ENCODE measurements around the gene LRFN2.

LRFN2 gene

DNA sequence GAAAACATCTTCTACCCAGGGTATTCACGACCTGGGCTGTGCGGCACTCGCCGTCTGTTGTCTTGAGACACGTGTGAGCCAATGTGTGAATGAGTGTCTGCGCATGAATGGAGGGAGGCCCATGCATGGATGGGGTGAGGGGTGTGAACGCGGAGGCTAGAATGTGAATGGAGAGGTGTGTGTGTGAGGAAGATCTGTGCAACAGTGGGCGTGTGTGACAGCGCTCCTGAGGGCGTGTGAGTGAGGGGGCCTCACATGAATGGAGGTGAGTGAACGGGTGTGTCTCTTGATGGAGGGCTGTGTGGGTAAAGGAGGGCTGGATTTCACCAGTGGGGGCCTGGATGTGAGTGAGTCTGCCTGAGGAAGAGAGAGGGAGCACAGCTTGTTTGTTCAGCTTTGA lies 146.0 kb downstream of the LRFN2 start:
- in situ Hi-C loops (cut with HindIII; ENCODE audit: low sequenced_read_pairs): no loop called here
- no peak overlapping the region for H3K4me3 ChIP-seq (ENCODE audit: low read depth, low read length)
- DNase-seq (ENCODE audit: low read depth, low spot score): no peak
- TF ChIP-seq, protein P1, sequence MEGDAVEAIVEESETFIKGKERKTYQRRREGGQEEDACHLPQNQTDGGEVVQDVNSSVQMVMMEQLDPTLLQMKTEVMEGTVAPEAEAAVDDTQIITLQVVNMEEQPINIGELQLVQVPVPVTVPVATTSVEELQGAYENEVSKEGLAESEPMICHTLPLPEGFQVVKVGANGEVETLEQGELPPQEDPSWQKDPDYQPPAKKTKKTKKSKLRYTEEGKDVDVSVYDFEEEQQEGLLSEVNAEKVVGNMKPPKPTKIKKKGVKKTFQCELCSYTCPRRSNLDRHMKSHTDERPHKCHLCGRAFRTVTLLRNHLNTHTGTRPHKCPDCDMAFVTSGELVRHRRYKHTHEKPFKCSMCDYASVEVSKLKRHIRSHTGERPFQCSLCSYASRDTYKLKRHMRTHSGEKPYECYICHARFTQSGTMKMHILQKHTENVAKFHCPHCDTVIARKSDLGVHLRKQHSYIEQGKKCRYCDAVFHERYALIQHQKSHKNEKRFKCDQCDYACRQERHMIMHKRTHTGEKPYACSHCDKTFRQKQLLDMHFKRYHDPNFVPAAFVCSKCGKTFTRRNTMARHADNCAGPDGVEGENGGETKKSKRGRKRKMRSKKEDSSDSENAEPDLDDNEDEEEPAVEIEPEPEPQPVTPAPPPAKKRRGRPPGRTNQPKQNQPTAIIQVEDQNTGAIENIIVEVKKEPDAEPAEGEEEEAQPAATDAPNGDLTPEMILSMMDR (IDR thresholded peaks at IDR 0.05; ENCODE audit: low read depth, low read length): no peak

DNA sequence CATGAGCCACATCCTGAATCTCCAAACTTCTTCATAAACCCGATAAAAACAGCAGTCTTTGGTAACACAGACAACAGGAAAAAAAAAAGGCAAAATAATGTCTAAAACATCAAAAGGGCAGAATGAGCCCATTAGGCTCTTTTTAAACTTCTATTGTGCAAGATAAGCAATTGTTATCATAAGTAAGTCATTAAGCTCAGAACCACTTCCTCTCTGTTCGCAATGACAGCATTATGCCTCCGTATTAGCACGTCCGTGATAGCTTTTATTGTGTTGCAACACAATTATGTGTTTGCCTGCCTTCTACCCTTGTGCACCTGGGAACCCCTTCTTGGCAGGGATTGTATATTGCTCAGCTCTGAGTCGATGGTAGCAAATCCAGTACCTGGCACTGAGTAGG lies 147.1 kb downstream of the LRFN2 start:
- no peak overlapping the region for H3K4me3 ChIP-seq (ENCODE audit: low read depth, low read length)
- TF ChIP-seq, protein P1 (IDR thresholded peaks at IDR 0.05; ENCODE audit: low read depth, low read length): no peak
- DNase-seq (ENCODE audit: low read depth, low spot score): no peak
- in situ Hi-C loops (cut with HindIII; ENCODE audit: low sequenced_read_pairs): no loop called here

DNA sequence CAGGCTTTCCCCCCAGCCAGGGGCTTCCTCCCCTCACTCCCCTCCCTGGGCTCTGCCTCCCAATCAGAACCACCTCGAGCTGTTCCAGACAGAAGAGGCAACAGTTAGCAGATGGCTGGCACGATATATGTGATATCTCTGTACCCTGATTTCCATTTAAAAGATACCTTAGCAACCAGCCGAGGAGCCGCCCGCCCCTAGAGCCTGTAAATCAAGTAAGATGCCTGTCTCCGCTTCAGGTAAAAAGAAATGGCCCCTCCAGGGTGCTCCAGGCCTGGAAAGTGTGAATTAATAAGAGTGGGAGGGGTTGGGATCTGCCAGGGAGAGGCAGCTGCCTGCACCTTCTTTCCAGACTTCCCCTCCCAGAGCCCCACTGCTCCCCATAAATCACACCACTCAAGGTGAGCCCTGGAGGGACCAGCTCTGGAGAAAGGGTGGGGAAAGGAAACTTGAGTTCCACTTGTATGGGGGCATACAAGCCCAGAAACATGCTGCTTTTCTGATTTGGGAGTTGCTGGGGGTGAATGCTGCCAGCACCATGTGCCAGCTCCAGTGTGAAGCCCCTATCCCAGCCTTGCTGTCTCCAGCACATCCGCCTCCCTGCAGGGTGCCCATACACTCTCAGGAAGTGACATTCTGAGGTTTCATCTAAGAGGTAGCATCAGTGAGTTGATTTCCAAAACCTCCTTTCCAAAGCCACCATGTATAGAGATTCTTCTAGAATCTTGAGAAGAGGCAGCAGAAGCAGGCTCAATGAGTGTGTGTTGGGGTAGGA lies 148.0 kb downstream of the LRFN2 start:
- in situ Hi-C loops (cut with HindIII; ENCODE audit: low sequenced_read_pairs): no loop called here
- no peak overlapping the region for H3K4me3 ChIP-seq (ENCODE audit: low read depth, low read length)
- TF ChIP-seq, protein P1 (IDR thresholded peaks at IDR 0.05; ENCODE audit: low read depth, low read length): no peak
- DNase-seq (ENCODE audit: low read depth, low spot score): no peak

DNA sequence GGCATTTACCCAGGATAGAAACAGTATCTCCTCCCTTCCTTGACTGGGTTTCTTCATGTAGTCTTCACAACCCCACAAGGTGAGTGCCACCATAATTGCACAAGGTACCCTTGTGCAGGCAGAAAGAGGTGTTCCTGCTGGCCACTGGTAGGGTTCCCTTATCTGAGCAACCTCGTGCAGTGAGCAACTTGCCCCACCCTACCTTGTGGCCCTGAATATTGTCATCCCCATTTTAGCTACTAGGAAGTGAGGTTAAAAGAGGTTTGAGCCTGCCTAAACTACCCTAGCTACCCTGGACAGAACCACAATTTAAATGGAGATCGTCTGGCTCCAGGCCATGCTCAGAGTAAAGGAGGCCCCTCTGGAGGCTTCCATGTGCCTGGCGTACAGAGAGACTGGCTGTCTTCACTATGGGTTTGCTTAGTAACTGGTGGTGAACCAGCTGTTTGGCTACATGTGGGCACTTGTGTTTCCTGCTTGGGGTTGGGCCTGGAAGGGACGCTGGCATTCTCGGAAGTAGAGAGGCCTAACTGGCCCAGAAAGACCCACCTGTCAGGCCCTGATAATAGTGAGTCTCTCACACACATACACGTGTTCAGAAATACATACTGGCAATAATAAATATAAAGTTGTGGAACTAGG lies 148.8 kb downstream of the LRFN2 start:
- in situ Hi-C loops (cut with HindIII; ENCODE audit: low sequenced_read_pairs): no loop called here
- no peak for DNase-seq (ENCODE audit: low read depth, low spot score)
- TF ChIP-seq, protein P1 (IDR thresholded peaks at IDR 0.05; ENCODE audit: low read depth, low read length): no peak
- no peak overlapping the region for H3K4me3 ChIP-seq (ENCODE audit: low read depth, low read length)

DNA sequence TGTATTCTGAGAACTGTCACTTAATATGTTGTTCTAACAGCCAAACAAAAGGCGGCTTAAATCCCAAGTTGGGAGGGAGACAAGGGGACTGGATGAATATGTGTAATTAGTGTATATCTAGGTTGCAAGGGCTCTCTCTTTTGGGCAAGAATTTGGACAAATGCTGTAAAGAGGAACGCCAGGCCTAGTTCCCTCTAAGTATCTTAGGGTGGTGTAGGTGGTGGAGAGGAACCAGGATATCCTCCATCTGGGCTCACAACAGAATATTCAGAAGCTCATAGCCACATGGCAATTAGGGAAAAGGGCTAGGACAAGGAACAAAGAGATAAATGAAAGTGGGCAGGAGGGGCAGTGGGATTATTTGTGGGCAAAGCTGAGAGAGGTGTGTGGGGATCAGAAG lies 149.5 kb downstream of the LRFN2 start:
- no peak overlapping the region for H3K4me3 ChIP-seq (ENCODE audit: low read depth, low read length)
- in situ Hi-C loops (cut with HindIII; ENCODE audit: low sequenced_read_pairs): no loop called here
- DNase-seq (ENCODE audit: low read depth, low spot score): no peak
- TF ChIP-seq, protein P1 (IDR thresholded peaks at IDR 0.05; ENCODE audit: low read depth, low read length): no peak

DNA sequence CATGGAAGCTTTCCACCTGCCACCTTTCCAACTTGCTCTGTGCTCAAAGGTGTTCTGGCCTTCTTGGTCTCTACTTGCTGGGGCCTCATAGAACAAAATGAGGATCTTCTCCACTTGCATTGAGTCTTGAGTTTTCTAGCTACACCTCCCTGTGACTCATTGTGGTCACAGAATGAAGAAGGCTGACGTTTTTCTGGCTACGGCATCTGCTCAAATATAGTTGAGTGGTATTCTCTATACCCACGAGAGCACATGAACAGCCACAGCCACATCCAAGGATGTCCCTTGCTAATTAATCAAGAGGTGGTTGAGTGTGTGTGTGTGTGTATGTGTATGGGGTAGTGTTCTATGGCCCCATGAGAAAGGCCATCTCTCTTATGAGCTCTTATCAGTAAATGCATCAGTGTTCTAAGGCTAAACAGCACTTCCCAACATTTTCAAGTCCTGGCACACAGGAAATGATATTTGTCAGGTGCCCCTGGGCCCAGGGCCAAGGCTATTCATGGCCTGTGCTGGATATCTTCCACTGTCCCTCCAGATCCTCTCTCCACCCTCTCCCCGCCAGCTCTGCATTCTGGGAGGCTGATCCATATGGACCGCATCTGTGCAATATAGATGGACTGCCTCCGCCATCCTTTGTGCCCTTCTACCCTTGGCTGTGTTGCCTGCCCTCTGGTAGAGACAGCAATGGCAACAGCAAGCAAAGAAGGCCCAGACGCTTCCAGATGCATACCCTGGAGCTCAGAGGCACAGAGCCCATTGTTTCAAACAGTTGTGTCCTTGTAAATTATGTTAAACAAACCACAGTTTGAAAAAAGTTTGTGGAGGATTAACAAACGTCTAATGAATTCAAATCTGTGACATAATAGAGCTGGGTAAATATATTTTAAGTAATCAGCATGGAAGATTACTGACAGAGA lies 150.2 kb downstream of the LRFN2 start:
- no peak overlapping the region for H3K4me3 ChIP-seq (ENCODE audit: low read depth, low read length)
- in situ Hi-C loops (cut with HindIII; ENCODE audit: low sequenced_read_pairs): no loop called here
- TF ChIP-seq, protein P1 (IDR thresholded peaks at IDR 0.05; ENCODE audit: low read depth, low read length): no peak
- peak; percentile 4 for DNase-seq (ENCODE audit: low read depth, low spot score)

Measured in astrocyte of the spinal cord (primary cell).